ENCODE measurements around the gene GPR157.

The GPR157 gene

DNA sequence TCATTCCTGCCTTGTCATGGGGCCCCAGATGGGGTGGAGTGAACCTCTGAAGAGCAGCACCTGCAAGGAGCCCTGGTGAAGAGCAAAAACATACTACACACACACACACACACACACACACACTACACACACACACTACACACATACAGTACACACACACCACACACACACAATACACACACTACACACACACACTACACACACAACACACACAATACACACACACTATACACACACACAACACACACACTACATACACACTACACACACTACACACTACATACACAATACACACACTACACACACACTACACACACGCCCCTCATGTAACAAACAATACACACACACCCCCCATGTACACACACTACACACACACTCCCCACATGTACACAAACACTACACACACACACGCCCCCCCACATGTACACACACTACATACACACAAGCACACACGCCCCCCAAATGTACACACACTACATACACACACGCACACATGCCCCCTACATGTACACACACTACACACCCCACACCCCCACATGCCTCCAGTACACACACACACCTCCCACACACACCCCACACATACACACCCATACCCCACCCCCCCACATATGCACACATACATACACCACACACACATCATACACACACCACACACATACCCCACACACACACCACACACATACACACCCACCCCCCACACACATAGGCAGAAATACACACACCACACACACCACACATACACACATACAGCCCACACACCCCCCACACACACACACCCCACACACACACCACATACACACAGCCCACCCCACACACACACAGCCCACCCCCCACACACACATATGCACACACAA lies 68.8 kb downstream of the GPR157 start:
- DNase-seq, result no peak

DNA sequence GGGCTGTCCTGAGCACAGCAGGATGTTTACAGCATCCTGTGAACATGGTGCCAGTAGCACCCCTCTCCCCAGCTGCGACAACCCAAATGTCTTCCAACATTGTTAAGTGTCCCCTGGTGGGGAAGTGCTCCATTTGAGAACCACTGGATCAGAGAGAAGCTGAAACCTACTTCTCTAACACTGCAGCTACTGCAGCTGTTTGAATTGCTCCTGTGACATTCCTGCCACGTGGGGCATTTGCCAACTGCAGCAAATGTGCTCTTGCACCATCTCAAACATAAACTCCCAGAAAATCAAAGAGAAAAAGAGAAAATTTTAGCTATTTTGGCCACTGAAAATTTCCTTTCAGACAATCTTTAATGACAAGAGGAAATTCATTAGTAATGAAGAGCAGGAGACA lies 70.4 kb downstream of the GPR157 start:
- no peak for DNase-seq

DNA sequence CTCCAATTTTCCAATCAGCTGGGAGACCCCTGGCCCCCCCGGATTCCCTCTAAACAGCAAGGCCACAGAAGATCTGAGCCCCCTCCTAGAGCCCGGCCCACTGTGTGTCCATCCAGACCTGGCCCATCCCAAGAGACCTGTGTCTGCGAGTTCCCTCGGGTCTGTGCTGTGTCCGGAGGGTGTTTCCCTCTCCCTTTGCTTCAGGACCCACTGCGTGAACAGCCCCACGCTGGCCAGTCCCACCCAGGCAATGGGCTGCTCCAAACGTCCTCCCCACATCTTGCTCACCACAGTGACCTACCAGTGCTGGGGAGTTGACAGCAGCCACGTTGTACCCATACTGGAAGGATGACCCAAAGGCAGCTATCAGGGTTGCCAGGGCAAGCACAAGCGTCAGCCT lies 71.1 kb downstream of the GPR157 start:
- no peak for DNase-seq

DNA sequence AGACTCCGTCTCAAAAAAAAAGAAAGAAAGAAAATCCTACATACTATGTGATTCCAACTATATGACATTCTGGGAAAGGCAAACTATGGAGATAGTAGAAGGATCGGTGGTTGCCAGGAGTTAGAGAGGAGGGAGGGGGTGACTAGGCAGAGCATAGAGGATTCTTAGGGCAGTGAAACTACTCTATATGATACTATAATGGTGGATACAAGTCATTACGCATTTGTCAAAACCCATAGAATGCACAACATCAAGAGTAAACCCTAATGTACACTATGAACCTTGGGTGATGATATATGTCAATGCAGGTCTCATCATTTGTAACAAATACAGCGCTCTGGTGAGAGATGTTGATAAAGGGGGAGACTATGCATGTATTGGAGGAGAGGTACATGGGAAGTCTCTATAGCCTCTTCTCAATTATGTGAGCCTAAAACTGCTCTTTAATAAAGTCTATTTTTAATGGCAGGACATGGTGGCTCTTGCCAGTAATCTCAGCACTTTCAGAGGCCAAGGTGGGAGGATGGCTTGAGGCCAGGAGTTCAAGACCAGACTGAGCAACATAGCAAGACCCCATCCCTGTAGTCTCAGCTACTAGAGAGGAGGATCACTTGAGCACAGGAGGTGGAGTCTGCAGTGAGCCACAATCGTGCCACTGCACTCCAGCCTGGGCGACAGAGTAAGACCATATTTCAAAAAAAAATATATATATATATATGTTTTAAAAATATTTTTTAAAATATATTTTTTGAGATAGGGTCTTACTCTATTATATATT lies 76.4 kb downstream of the GPR157 start:
- no peak for DNase-seq

DNA sequence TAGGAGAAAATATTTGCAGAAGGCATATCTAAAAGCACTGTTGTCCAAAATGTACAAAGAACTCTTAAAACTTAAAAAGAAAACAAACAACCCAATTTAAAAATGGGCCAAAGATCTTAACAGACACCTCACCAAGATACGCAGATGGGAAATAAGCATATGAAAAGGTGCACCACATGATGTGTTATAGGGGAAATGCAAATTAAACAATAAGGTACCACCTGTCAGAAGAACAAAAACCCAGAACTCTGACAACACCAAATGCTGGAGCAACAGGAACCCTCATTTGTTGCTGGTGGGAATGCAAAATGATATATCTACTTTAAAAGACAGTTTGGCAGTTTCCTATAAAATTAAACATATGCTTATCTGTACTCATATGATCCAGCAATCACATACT lies 77.5 kb downstream of the GPR157 start:
- no peak for DNase-seq

DNA sequence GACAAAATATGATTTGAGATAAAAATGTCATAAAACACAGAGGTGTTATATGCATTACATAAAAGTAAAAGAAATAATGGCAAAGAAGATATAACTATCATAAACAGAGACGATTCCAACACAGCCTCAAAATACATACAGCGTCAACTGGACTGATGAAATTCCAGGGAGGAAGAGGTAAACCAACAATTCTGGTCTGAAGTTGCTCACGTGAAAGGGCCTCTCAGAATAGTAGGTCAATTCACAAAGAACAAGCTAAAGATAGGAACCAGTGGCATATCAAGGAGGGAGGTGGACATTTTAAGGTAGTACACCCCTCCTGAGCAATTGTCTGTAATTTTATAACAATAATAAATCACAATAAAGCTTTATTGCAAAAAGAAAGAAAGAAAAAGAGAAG lies 78.1 kb downstream of the GPR157 start:
- DNase-seq, result no peak
